GM12878 (cell line): ENCODE data around the gene PRUNE2.

Source experiments
- EGR1 ChIP-seq, 2 experiments: IDR thresholded peaks; 1 replicate in 1 of 2; 2 replicates in 1 of 2; pipeline ENCODE4 v1.6.1; 2011 to 2012; ENCODE audit warnings: low read depth in 2 of 2, low read length in 2 of 2, borderline replicate concordance in 1 of 2, mild to moderate bottlenecking in 1 of 2, moderate library complexity in 1 of 2
- EP300 ChIP-seq, 2 experiments: fragments of 150-350 bp in 1 of 2; IDR thresholded peaks; 2 replicates each; pipeline ENCODE4 v1.6.1; 2011 to 2012; ENCODE audit warnings: low read depth in 2 of 2, low read length in 2 of 2, borderline replicate concordance in 1 of 2, improper control_type of control experiment in 1 of 2, inconsistent platforms in 1 of 2; ENCODE audit not compliant: control insufficient read depth in 1 of 2
- POLR2A ChIP-seq: IDR thresholded peaks from 2 replicates; pipeline ENCODE4 v1.6.1; 2011; ENCODE audit warnings: low read depth, mild to moderate bottlenecking, low read length
- POLR2AphosphoS5 ChIP-seq: IDR thresholded peaks from 2 replicates; pipeline ENCODE4 v1.6.1; 2011; ENCODE audit warnings: mild to moderate bottlenecking, low read length, inconsistent platforms
- SMARCA5 ChIP-seq: fragments of 450-650 bp; IDR thresholded peaks from 2 replicates; pipeline ENCODE4 v1.6.1; 2017; ENCODE audit warnings: mild to moderate bottlenecking
- SMC3 ChIP-seq: IDR thresholded peaks from 2 replicates; pipeline ENCODE4 v1.6.1; 2011; ENCODE audit warnings: low read length, improper control_type of control experiment, borderline replicate concordance
- SUZ12 ChIP-seq: fragments of 200-600 bp; sonication (generic); IDR thresholded peaks from one replicate; pipeline ENCODE4 v1.6.1; 2018; ENCODE audit warnings: antibody characterized with exemption, mild to moderate bottlenecking; ENCODE audit not compliant: unreplicated experiment
- TAF1 ChIP-seq: IDR thresholded peaks from 2 replicates; pipeline ENCODE4 v1.6.1; 2011; ENCODE audit warnings: mild to moderate bottlenecking, low read depth, low read length, borderline replicate concordance
- TCF12 ChIP-seq: IDR thresholded peaks from 2 replicates; pipeline ENCODE4 v1.6.1; 2011; ENCODE audit warnings: low read depth, mild to moderate bottlenecking, low read length
- TF ChIP-seq, protein P1 (sequence below), 3 experiments: IDR thresholded peaks in 2 of 3; conservative IDR thresholded peaks in 1 of 3; 2 replicates each; pipeline ENCODE4 v1.5.1; 2011; ENCODE audit warnings: low read depth in 3 of 3, low read length in 3 of 3, mild to moderate bottlenecking in 3 of 3, control low read depth in 2 of 3, moderate library complexity in 2 of 3, inconsistent platforms in 1 of 3, mixed read lengths in 1 of 3; ENCODE audit not compliant: control insufficient read depth in 2 of 3, insufficient read depth in 1 of 3; ENCODE audit errors: extremely low read depth in 1 of 3
- TF ChIP-seq, protein P2 (sequence below): fragments of 450-650 bp; IDR thresholded peaks from 2 replicates; pipeline ENCODE4 v1.6.1; 2017; ENCODE audit warnings: antibody characterized with exemption, mild to moderate bottlenecking, moderate library complexity

DNA sequence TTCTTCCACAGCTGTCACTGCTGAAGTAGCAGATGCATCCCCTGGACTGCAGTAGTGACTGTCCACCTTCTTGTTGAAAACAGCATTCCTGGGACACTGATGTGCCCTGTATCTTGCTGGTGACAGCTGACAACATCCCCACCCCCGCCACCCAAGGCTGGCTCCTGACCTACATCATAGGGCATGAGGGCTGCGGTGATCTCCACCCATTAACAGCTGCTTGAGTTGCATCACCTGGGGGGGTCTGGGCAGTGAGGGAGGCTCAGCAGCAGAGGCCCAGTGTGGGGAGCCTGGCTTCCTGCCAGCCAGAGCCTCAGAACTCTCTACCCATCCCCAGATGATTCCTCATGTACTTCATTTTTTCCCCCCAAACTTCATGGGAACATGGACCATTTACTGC lies 4.1 kb downstream of the PRUNE2 start:
- TF ChIP-seq SUZ12 (no peak), TCF12 (no peak), EGR1 (IDR thresholded peaks at IDR 0.05; ENCODE audit: borderline replicate concordance in 1 of 2, low read depth in 2 of 2, low read length in 2 of 2) (no peak), SMARCA5 (no peak), POLR2A (no peak), POLR2AphosphoS5 (no peak), EP300 (IDR thresholded peaks at IDR 0.05; ENCODE audit: borderline replicate concordance in 1 of 2, control insufficient read depth in 1 of 2, low read depth in 2 of 2, low read length in 2 of 2) (no peak), TAF1 (no peak), SMC3 (no peak)
- TF ChIP-seq, protein P1, sequence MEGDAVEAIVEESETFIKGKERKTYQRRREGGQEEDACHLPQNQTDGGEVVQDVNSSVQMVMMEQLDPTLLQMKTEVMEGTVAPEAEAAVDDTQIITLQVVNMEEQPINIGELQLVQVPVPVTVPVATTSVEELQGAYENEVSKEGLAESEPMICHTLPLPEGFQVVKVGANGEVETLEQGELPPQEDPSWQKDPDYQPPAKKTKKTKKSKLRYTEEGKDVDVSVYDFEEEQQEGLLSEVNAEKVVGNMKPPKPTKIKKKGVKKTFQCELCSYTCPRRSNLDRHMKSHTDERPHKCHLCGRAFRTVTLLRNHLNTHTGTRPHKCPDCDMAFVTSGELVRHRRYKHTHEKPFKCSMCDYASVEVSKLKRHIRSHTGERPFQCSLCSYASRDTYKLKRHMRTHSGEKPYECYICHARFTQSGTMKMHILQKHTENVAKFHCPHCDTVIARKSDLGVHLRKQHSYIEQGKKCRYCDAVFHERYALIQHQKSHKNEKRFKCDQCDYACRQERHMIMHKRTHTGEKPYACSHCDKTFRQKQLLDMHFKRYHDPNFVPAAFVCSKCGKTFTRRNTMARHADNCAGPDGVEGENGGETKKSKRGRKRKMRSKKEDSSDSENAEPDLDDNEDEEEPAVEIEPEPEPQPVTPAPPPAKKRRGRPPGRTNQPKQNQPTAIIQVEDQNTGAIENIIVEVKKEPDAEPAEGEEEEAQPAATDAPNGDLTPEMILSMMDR (IDR thresholded peaks at IDR 0.05 in 2 of 3, conservative IDR thresholded peaks at IDR 0.05 in 1 of 3; ENCODE audit: control insufficient read depth in 2 of 3, extremely low read depth in 1 of 3, insufficient read depth in 1 of 3, low read depth in 3 of 3, low read length in 3 of 3), result no peak
- TF ChIP-seq, protein P2, sequence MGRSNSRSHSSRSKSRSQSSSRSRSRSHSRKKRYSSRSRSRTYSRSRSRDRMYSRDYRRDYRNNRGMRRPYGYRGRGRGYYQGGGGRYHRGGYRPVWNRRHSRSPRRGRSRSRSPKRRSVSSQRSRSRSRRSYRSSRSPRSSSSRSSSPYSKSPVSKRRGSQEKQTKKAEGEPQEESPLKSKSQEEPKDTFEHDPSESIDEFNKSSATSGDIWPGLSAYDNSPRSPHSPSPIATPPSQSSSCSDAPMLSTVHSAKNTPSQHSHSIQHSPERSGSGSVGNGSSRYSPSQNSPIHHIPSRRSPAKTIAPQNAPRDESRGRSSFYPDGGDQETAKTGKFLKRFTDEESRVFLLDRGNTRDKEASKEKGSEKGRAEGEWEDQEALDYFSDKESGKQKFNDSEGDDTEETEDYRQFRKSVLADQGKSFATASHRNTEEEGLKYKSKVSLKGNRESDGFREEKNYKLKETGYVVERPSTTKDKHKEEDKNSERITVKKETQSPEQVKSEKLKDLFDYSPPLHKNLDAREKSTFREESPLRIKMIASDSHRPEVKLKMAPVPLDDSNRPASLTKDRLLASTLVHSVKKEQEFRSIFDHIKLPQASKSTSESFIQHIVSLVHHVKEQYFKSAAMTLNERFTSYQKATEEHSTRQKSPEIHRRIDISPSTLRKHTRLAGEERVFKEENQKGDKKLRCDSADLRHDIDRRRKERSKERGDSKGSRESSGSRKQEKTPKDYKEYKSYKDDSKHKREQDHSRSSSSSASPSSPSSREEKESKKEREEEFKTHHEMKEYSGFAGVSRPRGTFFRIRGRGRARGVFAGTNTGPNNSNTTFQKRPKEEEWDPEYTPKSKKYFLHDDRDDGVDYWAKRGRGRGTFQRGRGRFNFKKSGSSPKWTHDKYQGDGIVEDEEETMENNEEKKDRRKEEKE, result no peak
